Testis (tissue), 2 donors: ENCODE data around the gene STK33.

ENCODE experiments used
- POLR2A ChIP-seq: fragments of 450-650 bp; IDR thresholded peaks from one replicate; pipeline ENCODE4 v1.6.1; 2017; ENCODE audit warnings: antibody characterized with exemption, mild to moderate bottlenecking, moderate library complexity
- TF ChIP-seq, protein P1 (sequence below), 3 experiments: fragments of 450-650 bp in 2 of 3; fragments of 200-600 bp in 1 of 3; sonication (generic) in 1 of 3; IDR thresholded peaks; one replicate each; pipeline ENCODE4 v1.5.1; 2016 to 2019; ENCODE audit warnings: antibody characterized with exemption in 3 of 3, mild to moderate bottlenecking in 2 of 3, moderate library complexity in 1 of 3

DNA sequence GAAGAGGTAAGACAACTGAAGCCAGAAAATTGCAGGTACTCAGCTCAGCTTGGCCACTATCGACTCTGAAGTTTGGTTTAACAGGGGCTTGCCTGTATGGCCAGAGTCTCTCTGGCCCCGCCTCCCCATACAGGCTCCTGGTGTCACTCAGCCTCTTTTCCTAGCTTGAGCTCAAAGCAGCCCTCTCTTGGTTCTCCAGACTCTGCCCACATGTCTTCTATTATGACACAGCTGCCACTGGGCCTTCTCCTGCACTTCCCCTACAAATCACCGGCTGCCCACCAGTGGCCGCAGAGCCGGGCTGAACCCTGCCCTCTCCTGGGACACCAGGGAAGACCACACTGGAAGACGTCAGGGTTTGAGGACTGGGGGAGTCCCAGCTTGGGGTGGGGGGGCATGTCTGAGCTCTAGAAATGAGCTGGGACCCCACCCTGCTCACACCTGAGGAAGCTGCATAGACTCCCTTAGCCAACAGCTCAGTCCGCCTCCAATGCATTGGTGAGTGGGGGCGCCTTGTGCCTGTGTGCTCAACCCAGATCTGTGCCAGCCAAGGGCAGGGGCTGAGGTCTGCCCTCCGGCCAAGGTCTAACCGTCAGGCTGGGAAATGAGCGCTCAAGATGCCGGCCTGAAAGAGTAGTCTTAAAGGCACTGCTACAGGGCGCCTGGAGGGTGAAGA lies 236.0 kb downstream of the STK33 start:
- TF ChIP-seq, protein P1, sequence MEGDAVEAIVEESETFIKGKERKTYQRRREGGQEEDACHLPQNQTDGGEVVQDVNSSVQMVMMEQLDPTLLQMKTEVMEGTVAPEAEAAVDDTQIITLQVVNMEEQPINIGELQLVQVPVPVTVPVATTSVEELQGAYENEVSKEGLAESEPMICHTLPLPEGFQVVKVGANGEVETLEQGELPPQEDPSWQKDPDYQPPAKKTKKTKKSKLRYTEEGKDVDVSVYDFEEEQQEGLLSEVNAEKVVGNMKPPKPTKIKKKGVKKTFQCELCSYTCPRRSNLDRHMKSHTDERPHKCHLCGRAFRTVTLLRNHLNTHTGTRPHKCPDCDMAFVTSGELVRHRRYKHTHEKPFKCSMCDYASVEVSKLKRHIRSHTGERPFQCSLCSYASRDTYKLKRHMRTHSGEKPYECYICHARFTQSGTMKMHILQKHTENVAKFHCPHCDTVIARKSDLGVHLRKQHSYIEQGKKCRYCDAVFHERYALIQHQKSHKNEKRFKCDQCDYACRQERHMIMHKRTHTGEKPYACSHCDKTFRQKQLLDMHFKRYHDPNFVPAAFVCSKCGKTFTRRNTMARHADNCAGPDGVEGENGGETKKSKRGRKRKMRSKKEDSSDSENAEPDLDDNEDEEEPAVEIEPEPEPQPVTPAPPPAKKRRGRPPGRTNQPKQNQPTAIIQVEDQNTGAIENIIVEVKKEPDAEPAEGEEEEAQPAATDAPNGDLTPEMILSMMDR (IDR thresholded peaks at IDR 0.05), result no peak
- no peak for TF ChIP-seq POLR2A
